A673 (cell line): ENCODE results near the gene CCDC87.

Experiments used
- EZH2 ChIP-seq: fragments of 200-600 bp; sonication (generic); IDR thresholded peaks from 2 replicates; pipeline ENCODE4 v1.6.1; 2017; ENCODE audit warnings: borderline replicate concordance, low read depth, mild to moderate bottlenecking, mixed read lengths, antibody characterized with exemption, low read length; ENCODE audit not compliant: poor library complexity, severe bottlenecking
- TF ChIP-seq, protein P1 (sequence below): fragments of 300-800, 200-600 bp; sonication (generic); conservative IDR thresholded peaks from 2 replicates; pipeline ENCODE4 v1.5.1; 2017; ENCODE audit warnings: low read depth, mild to moderate bottlenecking, antibody characterized with exemption, low read length, moderate library complexity, mixed read lengths

DNA sequence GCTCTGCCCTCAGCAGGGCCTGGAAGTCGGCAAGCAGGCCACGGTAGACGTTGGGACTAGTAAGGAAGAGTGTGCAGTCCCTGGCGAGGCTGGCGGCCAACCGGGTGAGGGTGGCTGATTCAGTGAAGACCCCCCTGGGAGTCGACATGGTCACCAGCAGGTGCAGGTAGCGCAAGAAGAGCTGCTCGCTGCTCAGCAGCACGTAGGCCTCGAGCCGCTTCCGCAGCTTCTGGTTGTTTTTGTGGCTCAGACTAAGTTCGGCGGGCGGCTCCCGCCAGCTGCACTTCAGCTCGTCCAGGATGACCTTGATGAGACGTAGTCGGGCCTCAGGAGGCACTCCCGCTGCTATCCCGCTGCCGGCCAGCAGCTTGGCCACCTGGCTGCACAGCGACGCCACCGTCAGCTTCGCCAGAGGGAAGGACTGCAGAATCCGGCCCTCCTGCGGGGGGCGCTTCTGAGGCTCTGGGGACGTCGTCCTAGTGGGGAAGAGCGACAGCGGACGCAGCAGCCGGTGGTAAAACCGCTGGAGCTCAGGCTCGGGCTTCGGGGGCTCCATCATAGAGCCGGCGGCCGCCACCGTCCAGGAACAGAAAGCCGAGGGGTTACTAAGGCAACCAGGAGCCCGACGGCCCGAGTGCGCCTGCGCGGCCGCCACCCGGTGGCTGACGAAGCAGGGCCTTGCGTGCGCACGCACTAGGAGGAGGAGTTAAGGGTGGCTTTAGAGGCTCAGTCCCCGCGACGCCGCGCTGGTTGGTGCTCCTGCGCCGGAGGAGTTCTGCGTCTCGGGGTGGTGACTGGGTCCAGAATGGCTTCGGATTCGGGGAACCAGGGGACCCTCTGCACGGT, at the start of gene CCDC87, which contains the start of gene CCS:
- TF ChIP-seq EZH2 = no peak
- TF ChIP-seq, protein P1, sequence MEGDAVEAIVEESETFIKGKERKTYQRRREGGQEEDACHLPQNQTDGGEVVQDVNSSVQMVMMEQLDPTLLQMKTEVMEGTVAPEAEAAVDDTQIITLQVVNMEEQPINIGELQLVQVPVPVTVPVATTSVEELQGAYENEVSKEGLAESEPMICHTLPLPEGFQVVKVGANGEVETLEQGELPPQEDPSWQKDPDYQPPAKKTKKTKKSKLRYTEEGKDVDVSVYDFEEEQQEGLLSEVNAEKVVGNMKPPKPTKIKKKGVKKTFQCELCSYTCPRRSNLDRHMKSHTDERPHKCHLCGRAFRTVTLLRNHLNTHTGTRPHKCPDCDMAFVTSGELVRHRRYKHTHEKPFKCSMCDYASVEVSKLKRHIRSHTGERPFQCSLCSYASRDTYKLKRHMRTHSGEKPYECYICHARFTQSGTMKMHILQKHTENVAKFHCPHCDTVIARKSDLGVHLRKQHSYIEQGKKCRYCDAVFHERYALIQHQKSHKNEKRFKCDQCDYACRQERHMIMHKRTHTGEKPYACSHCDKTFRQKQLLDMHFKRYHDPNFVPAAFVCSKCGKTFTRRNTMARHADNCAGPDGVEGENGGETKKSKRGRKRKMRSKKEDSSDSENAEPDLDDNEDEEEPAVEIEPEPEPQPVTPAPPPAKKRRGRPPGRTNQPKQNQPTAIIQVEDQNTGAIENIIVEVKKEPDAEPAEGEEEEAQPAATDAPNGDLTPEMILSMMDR = peak; percentile 70
